Vagina (tissue), 2 donors: ENCODE measurements around the gene NINJ1. TPM values are rescaled to one million over a fixed set of nuclear protein-coding genes. Genes with fewer than 3 reads are reported as not detected.

Experiments used
- DNase-seq, 2 donors: peaks; one replicate each; pipeline ENCODE4 v3.0.0-alpha.2; 2017; ENCODE audit errors: extremely low spot score in 2 of 2
- H3K27ac ChIP-seq: fragments of 200-600 bp; sonication (generic); one replicate; pipeline ENCODE4 v1.5.1; 2019
- H3K27me3 ChIP-seq: fragments of 200-600 bp; sonication (generic); one replicate; pipeline ENCODE4 v1.5.1; 2019
- H3K36me3 ChIP-seq, 2 donors: fragments of 200-600 bp; sonication (generic); one replicate each; pipeline ENCODE4 v1.5.1; 2017 to 2019
- H3K4me1 ChIP-seq: fragments of 200-600 bp; sonication (generic); one replicate; pipeline ENCODE4 v1.5.1; 2019
- H3K4me3 ChIP-seq, 2 donors: fragments of 200-600 bp; sonication (generic); 1 replicate in 1 of 2; 2 replicates in 1 of 2; pipeline ENCODE4 v1.5.1; 2016 to 2019
- H3K9me3 ChIP-seq: fragments of 200-600 bp; sonication (generic); one replicate; pipeline ENCODE4 v1.5.1; 2019
- CTCF ChIP-seq, 3 experiments: fragments of 450-650 bp in 2 of 3; fragments of 200-600 bp in 1 of 3; sonication (generic) in 1 of 3; IDR thresholded peaks; one replicate each; pipeline ENCODE4 v1.5.1; 2017 to 2019; ENCODE audit warnings: antibody characterized with exemption in 3 of 3, mild to moderate bottlenecking in 2 of 3, moderate library complexity in 2 of 3
- POLR2AphosphoS5 ChIP-seq, 2 donors: sonication (generic); formaldehyde crosslinking; IDR thresholded peaks; one replicate each; pipeline ENCODE4 v1.9.0; 2017; ENCODE audit warnings: antibody characterized with exemption in 2 of 2, mild to moderate bottlenecking in 2 of 2, low read depth in 1 of 2; ENCODE audit not compliant: insufficient read depth in 1 of 2
- intact Hi-C: fragments of 100-400 bp; cut with DNase I; formaldehyde crosslinking; loops from one replicate; pipeline ENCODE4 v1.15.1; 2023
- total RNA-seq: library from RNA; depleted of rRNA; stranded (reverse); fragments of >200 nt; gene quantifications from one replicate; pipeline ENCODE4 v1.2.3, GENCODE V29; 2016

Gene NINJ1
- total RNA-seq, 1 donor from 2014 or later: 78.6 TPM

GRCh38 chr9:93072383-93072795 lies 61.7 kb downstream of the NINJ1 start:
- peak in 1 of 2 donors; percentile 70 for TF ChIP-seq POLR2AphosphoS5 (IDR thresholded peaks at IDR 0.05; ENCODE audit: insufficient read depth in 1 of 2, low read depth in 1 of 2)
- no peak for TF ChIP-seq CTCF (IDR thresholded peaks at IDR 0.05)
- no peaks in the 10 kb centered on the region for H3K36me3 ChIP-seq
- no peak for DNase-seq
- no peaks in the 10 kb centered on the region for H3K27me3 ChIP-seq
- H3K4me1 ChIP-seq: peaks cover 15% of the 10 kb centered on the region
- H3K4me3 ChIP-seq: no peak overlapping the region
- intact Hi-C loops: no loop called here
- no peaks in the 10 kb centered on the region for H3K9me3 ChIP-seq
- peak overlapping the region; percentile 62 for H3K27ac ChIP-seq

Other genes starting within 250 kb of the NINJ1 start
- 19.9 TPM for gene FGD3, start 186.7 kb downstream of the NINJ1 start, total RNA-seq
- gene SUSD3, start 75.5 kb downstream of the NINJ1 start, total RNA-seq: 25.0 TPM
- gene CARD19, start 38.0 kb downstream of the NINJ1 start, total RNA-seq: 63.3 TPM
- 24.8 TPM for gene WNK2, start 49.9 kb upstream of the NINJ1 start, total RNA-seq